SK-N-SH (cell line): ENCODE results near the gene CELF4. TPM values are rescaled to one million over a fixed set of nuclear protein-coding genes. Genes with fewer than 3 reads are reported as not detected.

ENCODE experiments used
- CTCF ChIA-PET: fragments of 300-600, 350-600 bp; formaldehyde crosslinking; extraction: SDS; loops from one replicate; lab custom pipeline; 2021; lab: Yijun Ruan, JAX
- POLR2A ChIA-PET: fragments of 350-600 bp; sonication (Branson Sonifier 250); formaldehyde crosslinking; extraction: SDS; loops from one replicate; lab custom pipeline; 2020; ENCODE audit warnings: antibody characterized with exemption, inconsistent platforms; lab: Yijun Ruan, JAX
- DNase-seq: peaks from one replicate; pipeline ENCODE4 v3.0.0; 2012
- H2AFZ ChIP-seq: fragments of 200-600 bp; sonication (generic); 2 replicates; pipeline ENCODE4 v1.8.1; 2016; ENCODE audit warnings: antibody characterized with exemption, mild to moderate bottlenecking, low read depth
- H3F3A ChIP-seq: fragments of 200-600 bp; sonication (generic); replicated peaks from 2 replicates; pipeline ENCODE3; 2016; ENCODE audit warnings: antibody characterized with exemption, mild to moderate bottlenecking; ENCODE audit not compliant: insufficient read depth
- H3K27ac ChIP-seq, 2 experiments: fragments of 200-500 bp in 1 of 2; fragments of 200-600 bp in 1 of 2; sonication (Bioruptor generic) in 1 of 2; sonication (generic), shearing (Covaris generic) in 1 of 2; 2 replicates each; pipeline versions ENCODE4 v1.5.1 to v1.6.1; 2014 to 2016; ENCODE audit warnings: low read depth in 2 of 2, inconsistent platforms in 1 of 2, low read length in 1 of 2, mild to moderate bottlenecking in 1 of 2, mixed read lengths in 1 of 2
- H3K27me3 ChIP-seq: fragments of 200-600 bp; sonication (generic), shearing (Covaris generic); 2 replicates; pipeline ENCODE4 v1.6.1; 2016; ENCODE audit warnings: mixed run types; ENCODE audit not compliant: insufficient read depth
- H3K36me3 ChIP-seq, 2 experiments: fragments of 200-500 bp in 1 of 2; fragments of 200-600 bp in 1 of 2; sonication (Bioruptor generic) in 1 of 2; sonication (generic) in 1 of 2; replicated peaks in 1 of 2; 2 replicates each; pipeline versions ENCODE3 to v1.5.1; 2014 to 2016; ENCODE audit warnings: low read length in 1 of 2, mild to moderate bottlenecking in 1 of 2; ENCODE audit not compliant: insufficient read depth in 2 of 2, control insufficient read depth in 1 of 2
- H3K4me1 ChIP-seq, 2 experiments: fragments of 200-500 bp in 1 of 2; fragments of 200-600 bp in 1 of 2; sonication (Bioruptor generic) in 1 of 2; sonication (generic), shearing (Covaris generic) in 1 of 2; 2 replicates each; pipeline versions ENCODE4 v1.5.1 to v1.6.1; 2014 to 2016; ENCODE audit warnings: low read depth in 1 of 2, low read length in 1 of 2, mixed run types in 1 of 2; ENCODE audit not compliant: insufficient read depth in 2 of 2, control insufficient read depth in 1 of 2
- H3K4me2 ChIP-seq: fragments of 200-600 bp; sonication (generic), shearing (Covaris generic); 2 replicates; pipeline ENCODE4 v1.6.1; 2017; ENCODE audit warnings: mixed run types
- H3K4me3 ChIP-seq, 2 experiments: fragments of 200-500 bp in 1 of 2; fragments of 200-600 bp in 1 of 2; sonication (Bioruptor generic) in 1 of 2; sonication (generic), shearing (Covaris generic) in 1 of 2; 2 replicates each; pipeline versions ENCODE4 v1.5.1 to v1.8.1; 2014 to 2016; ENCODE audit warnings: low read depth in 2 of 2, inconsistent platforms in 1 of 2, low read length in 1 of 2, mild to moderate bottlenecking in 1 of 2, mixed read lengths in 1 of 2, moderate library complexity in 1 of 2
- H3K79me2 ChIP-seq: fragments of 200-600 bp; sonication (generic); 2 replicates; pipeline ENCODE4 v1.8.1; 2017; ENCODE audit warnings: mild to moderate bottlenecking; ENCODE audit not compliant: insufficient read depth
- H3K9ac ChIP-seq: fragments of 200-600 bp; sonication (generic); 2 replicates; pipeline ENCODE4 v1.6.1; 2017; ENCODE audit warnings: mixed run types
- H3K9me2 ChIP-seq: fragments of 200-600 bp; sonication (generic); 2 replicates; pipeline ENCODE4 v1.6.1; 2017; ENCODE audit warnings: mixed run types
- H3K9me3 ChIP-seq: fragments of 200-600 bp; sonication (generic); 2 replicates; pipeline ENCODE4 v1.6.1; 2017; ENCODE audit warnings: mixed run types, mild to moderate bottlenecking, moderate library complexity
- H4K20me1 ChIP-seq: fragments of 200-600 bp; sonication (generic); 2 replicates; pipeline ENCODE4 v1.6.1; 2017; ENCODE audit warnings: mild to moderate bottlenecking, mixed run types; ENCODE audit not compliant: insufficient read depth
- CHD2 ChIP-seq: fragments of 150-350 bp; IDR thresholded peaks from 2 replicates; pipeline ENCODE4 v1.6.1; 2018; ENCODE audit warnings: low read length; ENCODE audit not compliant: partially characterized antibody
- ELF1 ChIP-seq: IDR thresholded peaks from 2 replicates; pipeline ENCODE4 v1.4.0; 2012
- EP300 ChIP-seq, 2 experiments: IDR thresholded peaks; 2 replicates each; pipeline versions ENCODE4 v1.4.0 to v1.6.1; 2012; ENCODE audit warnings: borderline replicate concordance in 1 of 2, low read depth in 1 of 2, low read length in 1 of 2
- FOSL2 ChIP-seq: IDR thresholded peaks from 2 replicates; pipeline ENCODE4 v1.4.0; 2012; ENCODE audit warnings: low read depth, mild to moderate bottlenecking, moderate library complexity, borderline replicate concordance
- FOXJ3 ChIP-seq: sonication (generic); formaldehyde crosslinking; IDR thresholded peaks from 2 replicates; pipeline ENCODE4 v1.5.1; 2020; ENCODE audit warnings: mild to moderate bottlenecking, missing genetic modification reagents
- GABPA ChIP-seq: IDR thresholded peaks from 2 replicates; pipeline ENCODE4 v1.4.0; 2012; ENCODE audit warnings: low read depth, mild to moderate bottlenecking
- IRF3 ChIP-seq: fragments of 150-350 bp; IDR thresholded peaks from 2 replicates; pipeline ENCODE4 v1.6.1; 2016; ENCODE audit warnings: mild to moderate bottlenecking, low read depth, low read length
- RFX5 ChIP-seq: IDR thresholded peaks from 2 replicates; pipeline ENCODE4 v1.6.1; 2012; ENCODE audit warnings: mild to moderate bottlenecking, improper control_type of control experiment, low read length
- SMC3 ChIP-seq: IDR thresholded peaks from 2 replicates; pipeline ENCODE4 v1.6.1; 2012; ENCODE audit warnings: low read depth, low read length, improper control_type of control experiment
- TAF1 ChIP-seq: IDR thresholded peaks from 2 replicates; pipeline ENCODE4 v1.6.1; 2012; ENCODE audit warnings: low read depth, mild to moderate bottlenecking, low read length, moderate library complexity, borderline replicate concordance
- TCF12 ChIP-seq: IDR thresholded peaks from 2 replicates; pipeline ENCODE4 v1.4.0; 2012
- TEAD4 ChIP-seq: IDR thresholded peaks from 2 replicates; pipeline ENCODE4 v1.4.0; 2012; ENCODE audit warnings: mild to moderate bottlenecking, borderline replicate concordance; ENCODE audit not compliant: insufficient read depth
- USF2 ChIP-seq: fragments of 150-350 bp; IDR thresholded peaks from 2 replicates; pipeline ENCODE4 v1.6.1; 2017; ENCODE audit warnings: antibody characterized with exemption, low read length, low read depth, borderline replicate concordance
- YY1 ChIP-seq: IDR thresholded peaks from 2 replicates; pipeline ENCODE4 v1.4.0; 2012; ENCODE audit warnings: low read depth, mild to moderate bottlenecking
- ZBTB33 ChIP-seq: IDR thresholded peaks from 2 replicates; pipeline ENCODE4 v1.4.0; 2012; ENCODE audit warnings: low read depth, borderline replicate concordance
- WGBS: methylation state at CpG from one replicate; pipeline ENCODE4 v1.1.6; 2017; ENCODE audit warnings: low lambda C conversion rate; 5-methylcytosine and 5-hydroxymethylcytosine counted together
- polyA plus RNA-seq, 3 experiments: library from polyadenylated mRNA; depleted of rRNA; stranded (reverse); fragments of >200 nt; gene quantifications; 2 replicates each; pipeline ENCODE4 v1.2.3, GENCODE V29; 2012
- TF ChIP-seq, protein P1 (sequence below): IDR thresholded peaks from 2 replicates; pipeline ENCODE4; 2012
- TF ChIP-seq, protein P2 (sequence below): IDR thresholded peaks from 2 replicates; pipeline ENCODE4 v1.4.0; 2012; ENCODE audit warnings: low read depth

The CELF4 gene
- polyA plus RNA-seq, 1 of the 3 experiments (the other 2 are of a cell fraction) = 0.26 TPM

DNA sequence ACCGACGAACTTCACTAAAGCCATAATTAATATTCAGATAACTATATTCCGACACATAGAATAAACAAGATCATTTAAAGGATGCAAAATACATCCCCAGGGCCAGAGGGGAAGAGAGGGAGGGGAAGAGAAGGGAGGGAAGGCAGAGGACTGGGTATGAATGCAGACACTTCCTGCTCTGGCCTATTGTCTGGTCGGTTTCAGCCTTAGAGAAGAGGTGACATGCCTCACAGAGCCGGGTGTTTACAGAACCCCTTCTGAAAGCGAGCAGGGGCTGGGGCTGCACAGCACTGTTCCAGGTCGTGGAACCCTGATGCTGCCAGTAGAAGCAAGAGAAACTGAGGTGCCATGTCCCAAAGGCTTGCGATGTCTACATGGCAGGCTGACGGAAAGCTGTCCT lies 31.0 kb downstream of the CELF4 start:
- Histone ChIP-seq H4K20me1 (no peaks in the 10 kb centered on the region), H3K9me2 (no peaks in the 10 kb centered on the region), H3K4me3 (no peak overlapping the region), H3K36me3 (no peaks in the 10 kb centered on the region), H3K79me2 (no peaks in the 10 kb centered on the region), H3K4me1 (peaks cover 0 to 51% of the 10 kb centered on the region in 2 experiments; a peak in 2 of 4 replicates), H3F3A (no peaks in the 10 kb centered on the region), H2AFZ (no peak overlapping the region), H3K27ac (peak overlapping the region in 1 of 2 experiments; percentile 87; a peak in 2 of 4 replicates), H3K27me3 (no peaks in the 10 kb centered on the region), H3K9ac (no peak overlapping the region), H3K9me3 (no peaks in the 10 kb centered on the region), H3K4me2 (no peak overlapping the region)
- no peak for TF ChIP-seq TEAD4
- TF ChIP-seq SMC3 = no peak
- TF ChIP-seq RFX5 = no peak
- TF ChIP-seq ZBTB33 = no peak
- no peak for TF ChIP-seq EP300 (IDR thresholded peaks at IDR 0.05; ENCODE audit: borderline replicate concordance in 1 of 2, low read depth in 1 of 2, low read length in 1 of 2)
- TF ChIP-seq FOSL2 = no peak
- TF ChIP-seq, protein P1, sequence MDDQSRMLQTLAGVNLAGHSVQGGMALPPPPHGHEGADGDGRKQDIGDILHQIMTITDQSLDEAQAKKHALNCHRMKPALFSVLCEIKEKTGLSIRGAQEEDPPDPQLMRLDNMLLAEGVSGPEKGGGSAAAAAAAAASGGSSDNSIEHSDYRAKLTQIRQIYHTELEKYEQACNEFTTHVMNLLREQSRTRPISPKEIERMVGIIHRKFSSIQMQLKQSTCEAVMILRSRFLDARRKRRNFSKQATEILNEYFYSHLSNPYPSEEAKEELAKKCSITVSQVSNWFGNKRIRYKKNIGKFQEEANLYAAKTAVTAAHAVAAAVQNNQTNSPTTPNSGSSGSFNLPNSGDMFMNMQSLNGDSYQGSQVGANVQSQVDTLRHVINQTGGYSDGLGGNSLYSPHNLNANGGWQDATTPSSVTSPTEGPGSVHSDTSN = no peak
- no peak for TF ChIP-seq ELF1
- no peak for TF ChIP-seq CHD2
- no peak for TF ChIP-seq IRF3
- TF ChIP-seq USF2 = no peak
- TF ChIP-seq, protein P2, sequence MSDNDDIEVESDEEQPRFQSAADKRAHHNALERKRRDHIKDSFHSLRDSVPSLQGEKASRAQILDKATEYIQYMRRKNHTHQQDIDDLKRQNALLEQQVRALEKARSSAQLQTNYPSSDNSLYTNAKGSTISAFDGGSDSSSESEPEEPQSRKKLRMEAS = no peak
- TF ChIP-seq FOXJ3 (CRISPR knock-in tag) = no peak
- no peak for TF ChIP-seq YY1
- no peak for TF ChIP-seq GABPA
- no peak for TF ChIP-seq TCF12
- TF ChIP-seq TAF1 = no peak
- ChIA-PET POLR2A (interaction anchor here (0.8 to 1.1 kb wide), 2 partner anchors 12 to 31 kb away, joined by 3 read pairs; no protein-coding TSS in a partner anchor), CTCF (interaction anchor here (0.7 to 17.4 kb wide), 12 partner anchors 10 to 593 kb away, joined by 3 to 298 read pairs (median 6); no protein-coding TSS in a partner anchor)
- WGBS = 31% methylated on average over 8 of the region's 9 CpGs
- peak; percentile 65 for DNase-seq
